GM10266 (cell line): ENCODE measurements around the gene KL.

ENCODE experiments used
- DNase-seq: peaks from one replicate; pipeline ENCODE4 v3.0.0; 2012; ENCODE audit errors: extremely low spot score
- TF ChIP-seq, protein P1 (sequence below): IDR thresholded peaks from 2 replicates; pipeline ENCODE4 v1.5.1; 2012; ENCODE audit warnings: mild to moderate bottlenecking, low read depth; ENCODE audit not compliant: control insufficient read depth, insufficient read depth; ENCODE audit errors: missing control alignments

The KL gene

DNA sequence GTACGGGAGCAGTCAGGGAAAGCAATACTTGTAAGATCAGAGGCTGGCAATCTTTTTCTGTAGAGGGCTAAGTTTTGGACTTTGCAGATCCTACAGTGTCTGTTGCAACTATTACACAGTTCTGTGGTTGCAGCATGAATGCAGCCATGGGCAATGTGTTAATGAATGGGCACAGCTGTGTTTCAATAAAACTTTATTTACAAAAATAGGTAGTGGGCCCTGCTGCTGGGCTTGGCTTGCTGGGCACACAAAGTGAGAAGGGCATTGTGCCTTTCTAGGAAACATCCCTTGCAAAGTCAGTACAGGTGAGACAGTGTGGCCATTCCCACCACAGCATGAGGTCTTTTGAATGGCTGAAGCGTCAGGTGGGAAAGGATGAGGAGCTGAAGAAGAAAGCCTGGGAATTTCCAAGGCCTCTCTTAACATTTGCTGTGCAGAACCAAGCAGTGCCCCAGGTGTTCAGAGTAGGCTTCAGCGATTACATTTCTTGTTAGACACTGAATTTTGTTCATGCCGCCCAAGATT lies 9.1 kb downstream of the KL start:
- TF ChIP-seq, protein P1, sequence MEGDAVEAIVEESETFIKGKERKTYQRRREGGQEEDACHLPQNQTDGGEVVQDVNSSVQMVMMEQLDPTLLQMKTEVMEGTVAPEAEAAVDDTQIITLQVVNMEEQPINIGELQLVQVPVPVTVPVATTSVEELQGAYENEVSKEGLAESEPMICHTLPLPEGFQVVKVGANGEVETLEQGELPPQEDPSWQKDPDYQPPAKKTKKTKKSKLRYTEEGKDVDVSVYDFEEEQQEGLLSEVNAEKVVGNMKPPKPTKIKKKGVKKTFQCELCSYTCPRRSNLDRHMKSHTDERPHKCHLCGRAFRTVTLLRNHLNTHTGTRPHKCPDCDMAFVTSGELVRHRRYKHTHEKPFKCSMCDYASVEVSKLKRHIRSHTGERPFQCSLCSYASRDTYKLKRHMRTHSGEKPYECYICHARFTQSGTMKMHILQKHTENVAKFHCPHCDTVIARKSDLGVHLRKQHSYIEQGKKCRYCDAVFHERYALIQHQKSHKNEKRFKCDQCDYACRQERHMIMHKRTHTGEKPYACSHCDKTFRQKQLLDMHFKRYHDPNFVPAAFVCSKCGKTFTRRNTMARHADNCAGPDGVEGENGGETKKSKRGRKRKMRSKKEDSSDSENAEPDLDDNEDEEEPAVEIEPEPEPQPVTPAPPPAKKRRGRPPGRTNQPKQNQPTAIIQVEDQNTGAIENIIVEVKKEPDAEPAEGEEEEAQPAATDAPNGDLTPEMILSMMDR = no peak
- DNase-seq = no peak

DNA sequence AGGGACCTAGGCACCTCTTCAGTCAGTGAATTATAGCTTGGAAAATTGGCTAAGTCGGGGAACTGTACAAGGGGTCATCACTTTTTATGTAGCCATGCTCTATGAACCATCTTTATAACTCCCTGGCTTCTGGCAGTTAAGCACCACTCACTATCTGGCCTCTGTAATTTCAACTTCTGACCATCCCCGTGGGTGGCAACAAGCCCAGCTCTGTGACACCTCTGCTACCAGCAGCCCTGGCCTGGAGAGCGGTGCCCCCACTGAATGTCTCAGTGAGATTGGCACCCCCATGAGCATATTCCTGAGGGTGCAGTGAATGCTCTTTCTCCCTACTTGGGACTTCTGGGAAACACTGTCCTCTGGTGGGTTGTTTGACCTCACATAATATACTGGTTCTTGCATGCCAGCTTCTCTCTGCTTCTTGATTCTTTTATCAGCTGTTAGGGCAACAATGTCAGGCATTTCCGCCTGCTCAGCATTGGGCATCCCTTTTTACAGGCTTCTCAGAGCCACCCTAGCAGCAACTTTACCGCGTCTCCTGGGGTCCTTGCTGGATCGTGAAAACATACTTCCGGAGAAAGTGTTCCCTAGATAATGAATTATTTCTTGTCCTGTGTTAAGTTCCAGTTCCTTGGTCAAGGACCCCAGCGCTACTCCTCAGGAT lies 10.4 kb downstream of the KL start:
- no peak for DNase-seq
- TF ChIP-seq, protein P1 = no peak

DNA sequence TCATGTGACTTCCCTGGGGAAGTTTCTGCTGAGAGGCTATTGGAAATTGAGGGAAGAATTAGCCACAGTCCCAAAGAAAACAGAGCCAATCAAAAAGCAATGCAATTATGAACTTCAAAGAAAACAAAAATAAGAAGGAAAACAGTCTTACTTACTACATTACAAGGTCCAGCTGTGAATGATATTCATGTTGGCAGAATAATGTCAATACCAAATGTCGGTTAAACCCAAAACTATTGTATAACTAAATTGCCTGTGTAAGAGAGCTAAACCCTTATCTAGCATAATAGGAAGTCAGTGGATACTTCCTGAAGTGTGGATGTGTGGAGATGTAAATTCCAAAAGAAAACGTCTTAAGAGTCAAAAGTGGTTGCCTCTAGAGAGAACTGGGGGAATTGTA lies 12.4 kb downstream of the KL start:
- DNase-seq = no peak
- TF ChIP-seq, protein P1 = no peak

DNA sequence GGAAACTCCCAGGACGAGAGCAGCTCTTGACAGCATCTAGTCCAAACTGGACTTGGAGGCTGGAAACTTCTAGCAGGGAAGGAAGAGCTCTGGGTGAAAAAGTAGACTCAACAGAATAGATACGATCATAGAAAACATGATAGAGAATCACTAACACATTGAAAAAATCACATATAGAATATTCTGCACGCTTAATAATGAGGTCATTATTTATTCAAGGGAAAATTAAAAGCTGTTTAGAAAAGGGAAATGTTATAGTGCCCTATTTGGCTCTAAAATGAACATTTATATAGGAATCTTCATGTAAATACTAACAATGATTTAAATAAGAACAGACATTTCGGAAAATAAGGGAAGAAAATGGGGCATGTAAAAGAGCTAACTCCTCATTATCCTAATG lies 15.1 kb downstream of the KL start:
- TF ChIP-seq, protein P1 = no peak

DNA sequence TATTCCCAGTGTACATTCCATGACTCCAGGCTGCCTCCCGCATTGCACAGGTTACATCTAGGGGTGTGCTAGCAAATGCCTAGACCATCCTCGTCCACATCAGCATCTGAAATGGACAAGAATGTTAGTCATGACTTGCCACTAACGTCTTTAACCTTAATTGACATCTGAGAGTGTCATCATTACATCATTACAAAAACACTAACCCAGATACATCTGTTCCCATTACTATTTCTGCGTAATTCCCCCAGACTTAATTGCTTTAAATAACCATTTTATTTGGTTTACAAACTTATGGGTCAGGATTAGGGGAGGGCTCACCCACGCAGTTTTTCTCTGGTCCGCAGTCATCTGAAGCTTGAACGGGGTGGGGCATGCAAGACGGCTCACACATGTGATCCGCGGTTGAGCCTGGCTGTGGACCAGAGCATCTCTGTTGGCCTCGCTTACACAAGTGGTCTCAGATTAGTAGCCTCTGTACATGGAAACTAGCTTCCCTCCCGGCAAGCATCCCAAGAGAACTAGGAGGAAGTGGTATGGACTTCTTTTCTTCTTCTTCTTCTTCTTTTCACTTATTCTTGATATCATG lies 15.9 kb downstream of the KL start:
- no peak for DNase-seq

More for the DNA sequence above, 15.1 kb downstream of the KL start:
- no peak for DNase-seq

DNA sequence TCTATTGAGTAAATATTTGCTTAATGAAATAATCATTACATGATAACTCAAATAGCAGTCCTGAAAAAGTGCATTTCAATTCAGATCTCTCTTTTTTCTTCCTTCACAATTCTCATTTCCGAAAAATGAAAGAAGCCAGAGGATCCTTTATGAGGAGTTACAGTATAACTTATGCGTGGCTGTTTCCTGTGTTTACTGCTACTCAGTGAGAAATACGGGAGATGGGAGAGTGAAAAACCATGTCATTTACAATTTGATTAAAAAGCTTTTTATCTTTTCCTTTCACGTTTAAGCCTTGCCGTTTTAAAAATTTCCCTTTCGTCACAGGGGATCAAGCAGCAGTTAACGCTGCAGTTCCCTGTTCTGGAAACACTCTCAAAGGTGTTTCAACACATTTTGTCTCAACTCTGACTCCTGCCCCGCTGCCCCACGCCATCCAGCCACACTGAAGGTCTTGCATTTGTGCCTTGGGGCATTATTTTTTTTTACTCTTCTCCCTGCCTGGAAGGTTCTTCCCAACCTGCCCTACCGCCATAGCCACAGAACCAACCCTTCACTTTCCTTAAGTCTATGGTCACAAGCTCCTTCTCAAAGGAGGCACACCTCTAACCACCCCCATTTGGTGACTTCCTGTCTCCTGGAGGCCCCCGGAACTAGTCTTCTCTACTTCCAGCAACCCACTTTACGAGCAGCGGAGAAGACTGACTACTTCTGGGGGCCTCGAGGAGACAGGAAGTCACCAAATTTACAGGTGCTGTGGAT lies 17.0 kb downstream of the KL start:
- no peak for DNase-seq
- TF ChIP-seq, protein P1 = no peak

More for the DNA sequence above, 15.9 kb downstream of the KL start:
- TF ChIP-seq, protein P1 = no peak
